ENCODE measurements around the gene METTL13. TPM values are rescaled to one million over a fixed set of nuclear protein-coding genes. Genes with fewer than 3 reads are reported as not detected.

METTL13 gene
- total and polyA plus RNA-seq, 2 of the 4 experiments (the other 2 are of a cell fraction): 25.1 to 26.3 TPM

DNA sequence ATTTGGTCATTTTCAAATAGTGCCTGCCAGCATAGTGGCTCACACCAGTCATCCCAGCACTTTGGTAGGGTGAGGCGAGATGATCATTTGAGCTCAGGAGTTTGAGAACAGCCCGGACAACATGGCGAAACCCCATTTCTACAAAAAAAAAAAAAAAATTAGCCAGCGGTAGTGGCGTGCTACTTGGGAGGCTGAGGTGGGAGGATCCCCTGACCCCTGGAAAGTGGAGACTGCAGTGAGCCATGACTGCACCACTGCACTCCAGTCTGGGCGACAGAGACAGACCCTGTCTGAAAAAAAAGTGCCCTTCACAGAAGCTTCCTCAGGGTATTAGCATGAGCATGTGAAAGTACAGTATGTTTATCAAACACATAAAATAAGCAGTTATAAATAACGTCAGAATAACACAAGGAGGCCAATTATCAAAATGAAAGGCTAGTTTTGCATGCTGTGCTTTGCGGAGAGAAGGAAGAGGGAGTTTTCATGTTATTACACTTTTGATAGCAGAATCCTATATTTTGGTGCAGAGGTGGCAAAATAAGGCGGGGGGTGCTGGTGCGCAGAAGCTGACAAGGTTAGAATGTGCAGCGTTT, 781 bp upstream of the METTL13 start:
- WGBS, 2 experiments (ENCODE audit: extremely low coverage in 2 of 2, insufficient read length in 1 of 2): no CpG with 5 or more reads among the region's 11 CpGs
- no peak for TF ChIP-seq CTCF (conservative IDR thresholded peaks at IDR 0.05; ENCODE audit: low read depth, low read length)
- TF ChIP-seq RAD21 (IDR thresholded peaks at IDR 0.05; ENCODE audit: low read length): no peak
- TF ChIP-seq RCOR1 (IDR thresholded peaks at IDR 0.05; ENCODE audit: insufficient replicate concordance, low read length): no peak
- no peak for TF ChIP-seq CHD1 (IDR thresholded peaks at IDR 0.05; ENCODE audit: low read depth, low read length)
- no peak for TF ChIP-seq MXI1 (IDR thresholded peaks at IDR 0.05; ENCODE audit: borderline replicate concordance, low read depth, low read length)
- no peak for TF ChIP-seq ELK1 (IDR thresholded peaks at IDR 0.05; ENCODE audit: borderline replicate concordance, low read depth, low read length)
- no peak; the same call in 1 of the 2 replicates for TF ChIP-seq MAFK (IDR thresholded peaks at IDR 0.05; ENCODE audit: low read depth, low read length)
- TF ChIP-seq CEBPB (IDR thresholded peaks at IDR 0.05; ENCODE audit: low read depth, low read length): no peak
- no peak for TF ChIP-seq MAZ (IDR thresholded peaks at IDR 0.05; ENCODE audit: borderline replicate concordance, low read depth, low read length)
- no peak for TF ChIP-seq FOS (IDR thresholded peaks at IDR 0.05; ENCODE audit: low read depth, low read length)
- TF ChIP-seq USF2 (IDR thresholded peaks at IDR 0.05; ENCODE audit: low read depth, low read length): no peak
- no peak for TF ChIP-seq BHLHE40 (IDR thresholded peaks at IDR 0.05; ENCODE audit: low read depth, low read length)
- no peak for TF ChIP-seq RFX5 (IDR thresholded peaks at IDR 0.05; ENCODE audit: low read depth, low read length)
- no peak for TF ChIP-seq POLR2A (IDR thresholded peaks at IDR 0.05; ENCODE audit: low read depth, low read length)
- TF ChIP-seq SMC3 (IDR thresholded peaks at IDR 0.05; ENCODE audit: low read depth, low read length): no peak

More for the DNA sequence above, 781 bp upstream of the METTL13 start:
- intact Hi-C loops (cut with micrococcal nuclease) (loop anchor here (1.0 to 5.0 kb wide), 3 partner anchors 13 to 133 kb away; partner anchors contain the start of gene VAMP4), dilution Hi-C loops (cut with HindIII; ENCODE audit: low sequenced_read_pairs, unreplicated experiment) (no loop called here), in situ Hi-C loops (cut with MboI; ENCODE audit: low sequenced_read_pairs) (no loop called here)
- Histone ChIP-seq H2BK15ac (ENCODE audit: low read depth, low read length) (peak overlapping the region; percentile 7; the same call in 1 of the 3 replicates), H3K9me1 (ENCODE audit: insufficient read depth, low read length) (peaks cover 3% of the 10 kb centered on the region; the same call in 1 of the 2 replicates), H3K27me3 (ENCODE audit: control insufficient read depth, insufficient read depth, low read length) (no peaks in the 10 kb centered on the region), H2AFZ (replicated peaks; ENCODE audit: low read length, poor library complexity) (peak overlapping the region; percentile 92), H3K4me2 (ENCODE audit: low read depth, low read length) (peak overlapping the region; percentile 31), H3K4me1 (ENCODE audit: control insufficient read depth, insufficient read depth, low read length) (no peaks in the 10 kb centered on the region), H2BK20ac (ENCODE audit: low read depth, low read length) (peak overlapping the region; percentile 27), H2AK9ac (replicated peaks; ENCODE audit: low read depth, low read length, poor library complexity) (no peak overlapping the region), H2BK5ac (ENCODE audit: low read depth, low read length, poor library complexity, severe bottlenecking) (peak overlapping the region; percentile 74), H3K18ac (ENCODE audit: low read depth, low read length) (peak overlapping the region; percentile 10), H3K27ac (ENCODE audit: insufficient read depth, low read length) (peak overlapping the region; percentile 74), H3K79me1 (ENCODE audit: low read depth in 1 of 2, low read length in 2 of 2) (peaks cover 16 to 37% of the 10 kb centered on the region in 2 experiments), H3K14ac (replicated peaks; ENCODE audit: low read depth, low read length) (peak overlapping the region; percentile 89), H3K9me3 (ENCODE audit: control insufficient read depth, insufficient read depth, low read length) (no peaks in the 10 kb centered on the region), H4K8ac (ENCODE audit: low read depth in 2 of 2, low read length in 2 of 2) (peak overlapping the region; percentile 74 to 81), H4K20me1 (ENCODE audit: insufficient read depth, low read length) (no peaks in the 10 kb centered on the region), H4K91ac (ENCODE audit: insufficient read depth, low read depth, low read length) (peak overlapping the region; percentile 10), H4K5ac (ENCODE audit: low read depth, low read length) (peak overlapping the region; percentile 92), H3K9ac (ENCODE audit: low read depth, low read length) (peak overlapping the region; percentile 66), H3K4me3 (ENCODE audit: insufficient read depth, low read depth, low read length) (peak overlapping the region; percentile 31), H2AK5ac (ENCODE audit: low read depth, low read length) (peak overlapping the region; percentile 50; the same call in 1 of the 2 replicates), H3K23ac (ENCODE audit: low read depth, low read length) (peak overlapping the region; percentile 89), H3K56ac (ENCODE audit: extremely low read depth, insufficient read depth, low read length) (peak overlapping the region; percentile 91), H2BK120ac (ENCODE audit: low read depth, low read length) (peak overlapping the region; percentile 52), H3K36me3 (ENCODE audit: control insufficient read depth, insufficient read depth, low read length) (peaks cover 13% of the 10 kb centered on the region), H3K4ac (ENCODE audit: low read depth, low read length) (peak overlapping the region; percentile 81)
- ATAC-seq (ENCODE audit: low read depth): no peak
- BruUV-seq (replicated peaks): no TSS peak
- CTCF ChIA-PET: interaction anchor here (1.0 to 2.1 kb wide), 2 partner anchors 126 to 136 kb away, joined by 3 to 6 read pairs; no protein-coding TSS in a partner anchor
- POLR2A ChIA-PET (ENCODE audit: unreplicated experiment): interaction anchor here (0.6 to 1.7 kb wide), 2 partner anchors 37 to 98 kb away, joined by 3 to 9 read pairs; no protein-coding TSS in a partner anchor
- no peak for DNase-seq
